ENCODE results near the gene PRDM11.

DNA sequence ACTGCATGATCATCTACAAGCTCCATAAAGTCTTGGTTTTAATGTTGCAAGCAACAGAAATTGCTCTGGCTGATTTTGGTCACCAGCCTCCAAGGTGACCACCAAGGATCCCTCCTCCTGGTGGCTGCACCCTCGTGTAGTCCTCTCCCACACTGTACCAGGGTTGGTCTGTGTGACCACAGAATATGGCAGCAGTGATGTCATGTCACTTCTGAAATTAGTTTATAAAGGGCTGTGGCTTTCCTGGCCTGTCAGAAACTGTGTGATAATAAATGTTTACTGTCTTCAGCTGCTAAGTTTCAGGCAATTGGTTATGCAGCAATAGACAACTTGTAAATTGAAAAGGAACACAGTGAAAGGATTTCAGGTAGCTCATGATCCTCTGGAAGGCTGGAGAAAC is 5.3 kb upstream of the PRDM11 start:
- TF ChIP-seq, protein P1, sequence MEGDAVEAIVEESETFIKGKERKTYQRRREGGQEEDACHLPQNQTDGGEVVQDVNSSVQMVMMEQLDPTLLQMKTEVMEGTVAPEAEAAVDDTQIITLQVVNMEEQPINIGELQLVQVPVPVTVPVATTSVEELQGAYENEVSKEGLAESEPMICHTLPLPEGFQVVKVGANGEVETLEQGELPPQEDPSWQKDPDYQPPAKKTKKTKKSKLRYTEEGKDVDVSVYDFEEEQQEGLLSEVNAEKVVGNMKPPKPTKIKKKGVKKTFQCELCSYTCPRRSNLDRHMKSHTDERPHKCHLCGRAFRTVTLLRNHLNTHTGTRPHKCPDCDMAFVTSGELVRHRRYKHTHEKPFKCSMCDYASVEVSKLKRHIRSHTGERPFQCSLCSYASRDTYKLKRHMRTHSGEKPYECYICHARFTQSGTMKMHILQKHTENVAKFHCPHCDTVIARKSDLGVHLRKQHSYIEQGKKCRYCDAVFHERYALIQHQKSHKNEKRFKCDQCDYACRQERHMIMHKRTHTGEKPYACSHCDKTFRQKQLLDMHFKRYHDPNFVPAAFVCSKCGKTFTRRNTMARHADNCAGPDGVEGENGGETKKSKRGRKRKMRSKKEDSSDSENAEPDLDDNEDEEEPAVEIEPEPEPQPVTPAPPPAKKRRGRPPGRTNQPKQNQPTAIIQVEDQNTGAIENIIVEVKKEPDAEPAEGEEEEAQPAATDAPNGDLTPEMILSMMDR (IDR thresholded peaks at IDR 0.05) = no peak
- TF ChIP-seq POLR2A (IDR thresholded peaks at IDR 0.05) (no peak), POLR2AphosphoS5 (IDR thresholded peaks at IDR 0.05; ENCODE audit: insufficient read depth in 1 of 2, low read depth in 1 of 2) (no peak)

Data from vagina (tissue), 2 donors.